Esophagus muscularis mucosa (tissue), 4 donors: Measurements from ENCODE around the gene ETV7.

Source experiments
- EP300 ChIP-seq: sonication (generic); formaldehyde crosslinking; IDR thresholded peaks from one replicate; pipeline ENCODE4 v1.6.1; 2017; ENCODE audit warnings: antibody characterized with exemption
- POLR2A ChIP-seq: fragments of 450-650 bp; IDR thresholded peaks from one replicate; pipeline ENCODE4 v1.6.1; 2017; ENCODE audit warnings: antibody characterized with exemption, moderate library complexity, mild to moderate bottlenecking, low read depth
- POLR2AphosphoS5 ChIP-seq, 2 donors: sonication (generic); formaldehyde crosslinking; IDR thresholded peaks; one replicate each; pipeline ENCODE4 v1.6.1; 2017; ENCODE audit warnings: antibody characterized with exemption in 2 of 2
- TF ChIP-seq, protein P1 (sequence below), 3 experiments: fragments of 200-600 bp in 2 of 3; fragments of 450-650 bp in 1 of 3; sonication (generic) in 2 of 3; IDR thresholded peaks; one replicate each; pipeline ENCODE4 v1.5.1; 2017 to 2019; ENCODE audit warnings: antibody characterized with exemption in 3 of 3, mild to moderate bottlenecking in 2 of 3, moderate library complexity in 1 of 3

DNA sequence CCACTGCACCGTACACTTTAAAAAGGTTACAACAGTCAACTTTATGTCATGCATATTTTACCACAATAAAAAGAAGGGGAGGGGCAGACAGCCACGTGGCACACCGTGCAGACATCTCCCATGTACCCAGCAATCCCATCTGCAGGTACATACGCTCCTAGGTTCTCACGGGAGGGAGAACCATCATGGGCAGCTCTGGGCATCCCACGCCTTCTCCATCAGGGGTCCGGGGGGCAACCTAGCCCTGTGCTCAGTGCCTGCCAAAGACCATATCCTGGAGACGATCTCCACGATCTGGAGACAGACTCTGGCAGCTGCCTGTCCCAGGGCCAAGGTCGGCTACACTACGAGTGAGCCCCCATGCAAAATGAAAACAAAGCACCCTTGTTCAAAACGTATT is 48.3 kb downstream of the ETV7 start:
- TF ChIP-seq POLR2A (no peak), POLR2AphosphoS5 (IDR thresholded peaks at IDR 0.05) (no peak), EP300 (no peak)
- TF ChIP-seq, protein P1, sequence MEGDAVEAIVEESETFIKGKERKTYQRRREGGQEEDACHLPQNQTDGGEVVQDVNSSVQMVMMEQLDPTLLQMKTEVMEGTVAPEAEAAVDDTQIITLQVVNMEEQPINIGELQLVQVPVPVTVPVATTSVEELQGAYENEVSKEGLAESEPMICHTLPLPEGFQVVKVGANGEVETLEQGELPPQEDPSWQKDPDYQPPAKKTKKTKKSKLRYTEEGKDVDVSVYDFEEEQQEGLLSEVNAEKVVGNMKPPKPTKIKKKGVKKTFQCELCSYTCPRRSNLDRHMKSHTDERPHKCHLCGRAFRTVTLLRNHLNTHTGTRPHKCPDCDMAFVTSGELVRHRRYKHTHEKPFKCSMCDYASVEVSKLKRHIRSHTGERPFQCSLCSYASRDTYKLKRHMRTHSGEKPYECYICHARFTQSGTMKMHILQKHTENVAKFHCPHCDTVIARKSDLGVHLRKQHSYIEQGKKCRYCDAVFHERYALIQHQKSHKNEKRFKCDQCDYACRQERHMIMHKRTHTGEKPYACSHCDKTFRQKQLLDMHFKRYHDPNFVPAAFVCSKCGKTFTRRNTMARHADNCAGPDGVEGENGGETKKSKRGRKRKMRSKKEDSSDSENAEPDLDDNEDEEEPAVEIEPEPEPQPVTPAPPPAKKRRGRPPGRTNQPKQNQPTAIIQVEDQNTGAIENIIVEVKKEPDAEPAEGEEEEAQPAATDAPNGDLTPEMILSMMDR (IDR thresholded peaks at IDR 0.05): no peak
